Prostate gland (tissue), 2 donors: ENCODE data around the gene SMIM23.

Experiments used
- CTCF ChIP-seq, 4 experiments: fragments of 200-600 bp in 2 of 4; fragments of 450-650 bp in 2 of 4; sonication (generic) in 2 of 4; IDR thresholded peaks; 1 replicate in 3 of 4; 2 replicates in 1 of 4; pipeline ENCODE4 v1.5.1; 2016 to 2019; ENCODE audit warnings: antibody characterized with exemption in 4 of 4, mild to moderate bottlenecking in 2 of 4, moderate library complexity in 2 of 4
- POLR2A ChIP-seq: fragments of 450-650 bp; IDR thresholded peaks from one replicate; pipeline ENCODE4 v1.6.1; 2016; ENCODE audit warnings: antibody characterized with exemption, mild to moderate bottlenecking

GRCh38 chr5:171808453-171808852, 22.8 kb downstream of the SMIM23 start:
- TF ChIP-seq CTCF (IDR thresholded peaks at IDR 0.05) (no peak), POLR2A (no peak)
